Psoas muscle (tissue), 8 donors: ENCODE measurements around the gene ASNS. TPM values are rescaled to one million over a fixed set of nuclear protein-coding genes. Genes with fewer than 3 reads are reported as not detected.
"Not testable (repeated sequence)": the region's sequence is repeated elsewhere in the genome, so short reads cannot be mapped to it uniquely, and the experiment has no call there.

Experiments
- ATAC-seq, 4 donors: fragments of 200-7000 bp; cut with Tn5 transposase; one replicate each; pipeline ENCODE4 v1.9.1; 2020; ENCODE audit warnings: moderate library complexity in 3 of 4, mild to moderate bottlenecking in 2 of 4
- DNase-seq, 2 donors: peaks; one replicate each; pipeline ENCODE4 v3.0.0-alpha.2; 2020
- H3K27ac ChIP-seq: fragments of 200-600 bp; one replicate; pipeline ENCODE4 v1.8.0; 2022
- H3K27me3 ChIP-seq, 3 donors: fragments of 200-600 bp in 1 of 3; one replicate each; pipeline versions ENCODE4 v1.6.1 to v1.8.0; 2013 to 2022; ENCODE audit warnings: low read length in 2 of 3, mild to moderate bottlenecking in 2 of 3, moderate library complexity in 1 of 3; ENCODE audit not compliant: insufficient read depth in 3 of 3
- H3K36me3 ChIP-seq, 2 donors: fragments of 200-600 bp in 1 of 2; one replicate each; pipeline versions ENCODE4 v1.6.1 to v1.8.0; 2013 to 2022; ENCODE audit warnings: low read depth in 1 of 2, mild to moderate bottlenecking in 1 of 2, moderate library complexity in 1 of 2; ENCODE audit not compliant: insufficient read depth in 1 of 2
- H3K4me1 ChIP-seq: fragments of 200-600 bp; one replicate; pipeline ENCODE4 v1.8.0; 2022
- H3K4me3 ChIP-seq: fragments of 200-600 bp; one replicate; pipeline ENCODE4 v1.8.0; 2022; ENCODE audit warnings: mild to moderate bottlenecking
- H3K9me3 ChIP-seq: fragments of 200-600 bp; one replicate; pipeline ENCODE4 v1.8.0; 2022
- CTCF ChIP-seq: fragments of 200-600 bp; IDR thresholded peaks from one replicate; pipeline ENCODE4 v1.8.0; 2022; ENCODE audit warnings: antibody characterized with exemption
- WGBS, 3 donors: extraction: QIAGEN DNeasy Blood & Tissue Kit; methylation state at CpG; one replicate each; pipeline versions ENCODE4 v1.1.6 to v1.1.7; 2013; 5-methylcytosine and 5-hydroxymethylcytosine counted together
- intact Hi-C, 2 donors: fragments of 100-400 bp; cut with DNase I; formaldehyde crosslinking; loops; one replicate each; pipeline versions ENCODE4 v1.11.0 to v1.14.2; 2022
- polyA plus RNA-seq, 3 donors: library from polyadenylated mRNA; stranded (reverse); fragments of 200-250 nt; gene quantifications; one replicate each; pipeline ENCODE4 v1.2.3, GENCODE V29; 2013
- total RNA-seq, 4 donors: library from RNA; stranded (reverse); fragmentation: NEBNext Ultra II Directional in 2 of 4; extraction: Animal tissue kit (Norgen Biotek cat#: 25700) in 2 of 4; gene quantifications; one replicate each; pipeline versions ENCODE4 v1.2.1 to v1.2.4, GENCODE V29; 2021 to 2023
- donor health status: healthy with polysubstance abuse.
- donor health status: DM: no; HTN: no; CAD: no; lungs with moderate emphysema.
- donor health status: Bipolar disorder and iron deficiency.
- donor health status: healthy.
- donor health status: DM: yes; HTN: yes; CAD: no.
- donor health status: DM: no; HTN: no; CAD: no.
- donor health status: DM: no; HTN: no; CAD: no.
- donor health status: DM: yes; HTN: yes; CAD: no.

Gene ASNS
- total and polyA plus RNA-seq, 7 donors = 2.9 to 18.0 (median 6.8) TPM

- ATAC-seq (no peak), DNase-seq (no peak)
- Histone ChIP-seq H3K4me1 (no peaks in the 10 kb centered on the region), H3K4me3 (no peak overlapping the region), H3K36me3 (peaks cover 0 to 12% of the 10 kb centered on the region in 2 donors), H3K27me3 (no peaks in the 10 kb centered on the region), H3K9me3 (no peaks in the 10 kb centered on the region), H3K27ac (no peak overlapping the region)
- no peak for TF ChIP-seq CTCF
- 92 to 93% (median 92%) methylated on average over 4 of the region's 4 CpGs for WGBS, 3 donors
- intact Hi-C loops = no loop called here
These were observed 12.5 kb downstream of the ASNS start for GRCh38 chr7:97859606-97860204.

- 97 to 99% (median 98%) methylated on average over 2 of the region's 2 CpGs for WGBS, 3 donors
- Histone ChIP-seq H3K27ac (no peak overlapping the region), H3K9me3 (no peaks in the 10 kb centered on the region), H3K4me1 (no peaks in the 10 kb centered on the region), H3K27me3 (no peaks in the 10 kb centered on the region), H3K36me3 (peaks cover 0 to 15% of the 10 kb centered on the region in 2 donors), H3K4me3 (no peak overlapping the region)
- no peak for DNase-seq
- TF ChIP-seq CTCF = no peak
- no peak for ATAC-seq
- intact Hi-C loops = no loop called here
These were observed 14.0 kb downstream of the ASNS start for GRCh38 chr7:97858221-97858620.

GRCh38 chr7:97857544-97857943 is 14.7 kb downstream of the ASNS start:
- Histone ChIP-seq H3K27ac (no peak overlapping the region), H3K27me3 (no peaks in the 10 kb centered on the region), H3K4me1 (no peaks in the 10 kb centered on the region), H3K36me3 (peaks cover 0 to 22% of the 10 kb centered on the region in 2 donors), H3K4me3 (no peak overlapping the region), H3K9me3 (no peaks in the 10 kb centered on the region)
- no peak for TF ChIP-seq CTCF
- WGBS, 3 donors = 76 to 94% (median 91%) methylated on average over 5 of the region's 5 CpGs
- intact Hi-C loops = no loop called here
- DNase-seq = no peak
- no peak for ATAC-seq

GRCh38 chr7:97851683-97852082 is 20.5 kb downstream of the ASNS start:
- H3K27me3 ChIP-seq = no peaks in the 10 kb centered on the region
- ATAC-seq (peak in 3 of 4 donors; percentile 64 to 89 (median 83)), DNase-seq (no peak)
- peaks cover 5% of the 10 kb centered on the region for H3K4me1 ChIP-seq
- WGBS, 3 donors = 14 to 59% (median 31%) methylated on average over 2 of the region's 2 CpGs
- H3K4me3 ChIP-seq = no peak overlapping the region
- intact Hi-C loops = no loop called here
- no peak overlapping the region for H3K27ac ChIP-seq
- no peaks in the 10 kb centered on the region for H3K9me3 ChIP-seq
- peaks cover 0 to 17% of the 10 kb centered on the region in 2 donors for H3K36me3 ChIP-seq
- TF ChIP-seq CTCF = no peak

- H3K4me3 ChIP-seq, H3K9me3 ChIP-seq, intact Hi-C loops, H3K27ac ChIP-seq, DNase-seq, H3K4me1 ChIP-seq, ATAC-seq, H3K27me3 ChIP-seq: not testable (repeated sequence)
- peaks cover 0 to 11% of the 10 kb centered on the region in 2 donors for H3K36me3 ChIP-seq
- 83 to 100% (median 87%) methylated on average over 2 of the region's 4 CpGs for WGBS, 3 donors
These were observed 21.8 kb downstream of the ASNS start for GRCh38 chr7:97850262-97851031.
